ENCODE results near the gene C10orf95. TPM values are rescaled to one million over a fixed set of nuclear protein-coding genes. Genes with fewer than 3 reads are reported as not detected.

Gene C10orf95
- total and polyA plus RNA-seq, 10 of the 15 experiments (the other 5 are each of a cell fraction or from before 2014, with no cell fraction given) = 0.06 to 1.1 (median 0.31) TPM

- TF ChIP-seq STAT1 (conservative IDR thresholded peaks at IDR 0.05) (peak; percentile 80; the same call in 1 of the 2 replicates), SUZ12 (IDR thresholded peaks at IDR 0.05; ENCODE audit: unreplicated experiment) (no peak), ATF2 (IDR thresholded peaks at IDR 0.05; ENCODE audit: low read length) (no peak), FOXM1 (IDR thresholded peaks at IDR 0.05; ENCODE audit: low read depth, low read length) (no peak), TCF3 (IDR thresholded peaks at IDR 0.05; ENCODE audit: borderline replicate concordance, insufficient read depth, low read depth, low read length) (peak; percentile 36; the same call in 1 of the 2 replicates), NBN (IDR thresholded peaks at IDR 0.05) (peak; percentile 94), IRF5 (IDR thresholded peaks at IDR 0.05; ENCODE audit: borderline replicate concordance) (no peak), DPF2 (IDR thresholded peaks at IDR 0.05) (peak; percentile 39; the same call in 1 of the 2 replicates), SUPT20H (IDR thresholded peaks at IDR 0.05; ENCODE audit: borderline replicate concordance, control insufficient read depth, low read depth, low read length) (no peak), EP300 (IDR thresholded peaks at IDR 0.05; ENCODE audit: borderline replicate concordance in 1 of 2, control insufficient read depth in 1 of 2, low read depth in 2 of 2, low read length in 2 of 2) (no peak), CREB1 (IDR thresholded peaks at IDR 0.05; ENCODE audit: low read depth) (peak; percentile 73), ZBTB33 (IDR thresholded peaks at IDR 0.05) (no peak), ZNF207 (IDR thresholded peaks at IDR 0.05; ENCODE audit: borderline replicate concordance) (peak; percentile 87), FOS (IDR thresholded peaks at IDR 0.05; ENCODE audit: borderline replicate concordance, extremely low read depth, insufficient read length) (no peak), CEBPZ (IDR thresholded peaks at IDR 0.05; ENCODE audit: low read depth, low read length) (peak; percentile 44; the same call in 1 of the 2 replicates), ZNF687 (IDR thresholded peaks at IDR 0.05) (no peak; the same call in 1 of the 2 replicates)
Observed at GRCh38 chr10:102420714-102421506, 30.4 kb downstream of the C10orf95 start, which contains the start of gene FBXL15 (continued).
